ENCODE data around the gene CDC42SE2.

DNA sequence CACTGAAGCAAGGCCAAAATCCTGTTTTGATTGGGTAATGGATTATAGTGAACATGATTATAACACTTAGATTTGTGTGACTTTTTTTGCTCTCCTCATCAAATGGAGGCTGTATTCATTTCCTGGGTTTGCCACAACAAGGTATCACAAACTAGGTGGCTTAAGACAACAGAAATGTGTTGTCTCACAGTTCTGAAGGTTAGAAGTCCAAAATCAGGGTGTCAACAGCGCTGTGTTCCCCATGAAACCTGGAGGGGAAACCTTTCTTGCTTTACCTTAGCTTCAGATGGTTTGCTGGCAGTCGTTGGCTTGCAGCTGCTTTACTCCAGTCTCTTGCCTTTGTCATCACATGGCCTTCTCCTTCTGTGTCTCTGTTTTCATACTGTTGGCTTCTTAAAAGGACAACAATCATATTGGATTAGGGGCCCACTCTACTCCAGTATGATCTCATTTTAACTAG is 32.4 kb downstream of the CDC42SE2 start:
- TF ChIP-seq, protein P1, sequence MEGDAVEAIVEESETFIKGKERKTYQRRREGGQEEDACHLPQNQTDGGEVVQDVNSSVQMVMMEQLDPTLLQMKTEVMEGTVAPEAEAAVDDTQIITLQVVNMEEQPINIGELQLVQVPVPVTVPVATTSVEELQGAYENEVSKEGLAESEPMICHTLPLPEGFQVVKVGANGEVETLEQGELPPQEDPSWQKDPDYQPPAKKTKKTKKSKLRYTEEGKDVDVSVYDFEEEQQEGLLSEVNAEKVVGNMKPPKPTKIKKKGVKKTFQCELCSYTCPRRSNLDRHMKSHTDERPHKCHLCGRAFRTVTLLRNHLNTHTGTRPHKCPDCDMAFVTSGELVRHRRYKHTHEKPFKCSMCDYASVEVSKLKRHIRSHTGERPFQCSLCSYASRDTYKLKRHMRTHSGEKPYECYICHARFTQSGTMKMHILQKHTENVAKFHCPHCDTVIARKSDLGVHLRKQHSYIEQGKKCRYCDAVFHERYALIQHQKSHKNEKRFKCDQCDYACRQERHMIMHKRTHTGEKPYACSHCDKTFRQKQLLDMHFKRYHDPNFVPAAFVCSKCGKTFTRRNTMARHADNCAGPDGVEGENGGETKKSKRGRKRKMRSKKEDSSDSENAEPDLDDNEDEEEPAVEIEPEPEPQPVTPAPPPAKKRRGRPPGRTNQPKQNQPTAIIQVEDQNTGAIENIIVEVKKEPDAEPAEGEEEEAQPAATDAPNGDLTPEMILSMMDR (IDR thresholded peaks at IDR 0.05), result no peak
- TF ChIP-seq POLR2AphosphoS5 (IDR thresholded peaks at IDR 0.05; ENCODE audit: insufficient read depth in 1 of 2, low read depth in 1 of 2) (no peak), POLR2A (IDR thresholded peaks at IDR 0.05) (no peak)
